Muscle layer of duodenum (tissue), 2 donors: ENCODE measurements around the gene SIX4.
A peak's percentile ranks its signal among the peaks of the same experiment; 100 is the strongest.

ENCODE experiments used
- H3K27ac ChIP-seq: one replicate; pipeline ENCODE4 v1.7.0; 2013; ENCODE audit warnings: mild to moderate bottlenecking, low read length
- H3K27me3 ChIP-seq: one replicate; pipeline ENCODE4 v1.7.0; 2013; ENCODE audit warnings: low read depth, mild to moderate bottlenecking, control low read depth, low read length
- H3K36me3 ChIP-seq, 2 donors: one replicate each; pipeline ENCODE4 v1.7.0; 2013; ENCODE audit warnings: low read length in 2 of 2, control low read depth in 1 of 2, mild to moderate bottlenecking in 1 of 2; ENCODE audit not compliant: insufficient read depth in 2 of 2, control insufficient read depth in 1 of 2
- H3K4me1 ChIP-seq, 2 donors: one replicate each; pipeline ENCODE4 v1.7.0; 2013; ENCODE audit warnings: low read length in 2 of 2, mild to moderate bottlenecking in 2 of 2, control low read depth in 1 of 2, moderate library complexity in 1 of 2; ENCODE audit not compliant: insufficient read depth in 2 of 2, control insufficient read depth in 1 of 2
- H3K4me3 ChIP-seq, 2 donors: one replicate each; pipeline ENCODE4 v1.7.0; 2013; ENCODE audit warnings: low read length in 2 of 2, low read depth in 1 of 2, mild to moderate bottlenecking in 1 of 2
- H3K9me3 ChIP-seq, 2 donors: one replicate each; pipeline ENCODE4 v1.7.0; 2013; ENCODE audit warnings: low read length in 2 of 2, control low read depth in 1 of 2, mild to moderate bottlenecking in 1 of 2; ENCODE audit not compliant: control insufficient read depth in 1 of 2
- donor health status: healthy.

SIX4 gene

GRCh38 chr14:60723907-60724618, at the start of gene SIX4:
Gene SIX4 (minus strand): TSS chr14:60724351. CDS start chr14:60724074, 277 bp downstream.
- no peaks in the 10 kb centered on the region for H3K36me3 ChIP-seq
- H3K27me3 ChIP-seq, result peaks cover 11% of the 10 kb centered on the region
- H3K4me3 ChIP-seq, result peak within 1 kb of the TSS; percentile 80 to 93
- H3K27ac ChIP-seq, result peak within 1 kb of the TSS; percentile 71
- peaks cover 0 to 18% of the 10 kb centered on the region in 2 donors for H3K4me1 ChIP-seq
- no peaks in the 10 kb centered on the region for H3K9me3 ChIP-seq

GRCh38 chr14:60773558-60773957, 49.4 kb upstream of the SIX4 start:
- no peak overlapping the region for H3K27ac ChIP-seq
- H3K4me3 ChIP-seq, result no peak overlapping the region
- H3K27me3 ChIP-seq, result no peaks in the 10 kb centered on the region
- H3K36me3 ChIP-seq, result no peaks in the 10 kb centered on the region
- peaks cover 0 to 11% of the 10 kb centered on the region in 2 donors for H3K4me1 ChIP-seq
- no peaks in the 10 kb centered on the region for H3K9me3 ChIP-seq

- Histone ChIP-seq H3K27me3 (no peaks in the 10 kb centered on the region), H3K4me3 (no peak overlapping the region), H3K4me1 (no peaks in the 10 kb centered on the region), H3K27ac (no peak overlapping the region), H3K9me3 (no peaks in the 10 kb centered on the region), H3K36me3 (no peaks in the 10 kb centered on the region)
Measured at GRCh38 chr14:60771117-60771516, 47.0 kb upstream of the SIX4 start.

DNA sequence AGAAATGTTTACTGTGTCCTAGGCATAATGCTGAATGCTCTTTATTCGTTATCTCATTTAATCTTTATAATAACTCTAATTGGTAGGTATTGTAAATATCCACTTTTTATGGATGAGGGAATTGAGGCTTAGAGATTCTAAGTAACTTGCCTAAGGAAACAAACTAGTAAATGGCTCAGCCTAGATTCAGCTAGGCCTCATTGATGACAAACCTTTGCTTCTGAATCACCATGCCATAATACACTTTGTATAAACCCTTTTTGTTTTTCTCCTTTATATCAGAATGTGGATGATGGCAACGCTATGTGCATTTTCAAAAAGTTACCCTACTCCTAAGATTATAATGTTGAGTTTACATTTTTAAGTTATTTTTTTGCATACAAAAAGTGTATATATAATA, 44.5 kb upstream of the SIX4 start:
- H3K36me3 ChIP-seq, result no peaks in the 10 kb centered on the region
- H3K4me1 ChIP-seq, result no peaks in the 10 kb centered on the region
- no peak overlapping the region for H3K4me3 ChIP-seq
- no peaks in the 10 kb centered on the region for H3K27me3 ChIP-seq
- no peak overlapping the region for H3K27ac ChIP-seq
- H3K9me3 ChIP-seq, result no peaks in the 10 kb centered on the region

GRCh38 chr14:60760644-60761364, 36.7 kb upstream of the SIX4 start:
- no peak overlapping the region for H3K27ac ChIP-seq
- peaks cover 0 to 10% of the 10 kb centered on the region in 2 donors for H3K4me1 ChIP-seq
- H3K36me3 ChIP-seq, result no peaks in the 10 kb centered on the region
- no peaks in the 10 kb centered on the region for H3K27me3 ChIP-seq
- H3K4me3 ChIP-seq, result no peak overlapping the region
- H3K9me3 ChIP-seq, result no peaks in the 10 kb centered on the region

- Histone ChIP-seq H3K4me1 (peaks cover 0 to 10% of the 10 kb centered on the region in 2 donors), H3K36me3 (no peaks in the 10 kb centered on the region), H3K4me3 (no peak overlapping the region), H3K9me3 (no peaks in the 10 kb centered on the region), H3K27ac (no peak overlapping the region), H3K27me3 (no peaks in the 10 kb centered on the region)
Measured at GRCh38 chr14:60760209-60760608, 36.1 kb upstream of the SIX4 start.

DNA sequence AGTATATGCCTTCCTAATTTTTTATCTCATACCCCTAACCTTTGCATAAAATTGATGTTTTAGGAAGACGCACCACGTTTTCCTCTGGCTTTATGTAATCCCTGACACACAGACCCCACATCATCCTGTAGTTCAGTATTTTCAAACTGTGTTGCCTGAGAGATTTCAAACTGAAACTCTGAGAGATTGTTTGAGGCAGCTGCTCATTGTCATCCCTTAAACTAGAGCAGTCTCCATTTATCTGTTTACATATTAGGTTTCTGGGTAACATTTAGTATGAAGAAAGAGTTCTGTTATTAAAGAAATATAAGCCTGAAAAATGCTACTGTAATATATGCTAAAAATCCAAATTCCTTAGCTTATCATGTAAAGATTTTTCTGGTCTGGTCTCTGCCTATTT, 34.7 kb upstream of the SIX4 start:
- peaks cover 0 to 10% of the 10 kb centered on the region in 2 donors for H3K4me1 ChIP-seq
- H3K4me3 ChIP-seq, result no peak overlapping the region
- no peaks in the 10 kb centered on the region for H3K9me3 ChIP-seq
- no peak overlapping the region for H3K27ac ChIP-seq
- H3K36me3 ChIP-seq, result peaks cover 0 to 1% of the 10 kb centered on the region in 2 donors
- H3K27me3 ChIP-seq, result no peaks in the 10 kb centered on the region

DNA sequence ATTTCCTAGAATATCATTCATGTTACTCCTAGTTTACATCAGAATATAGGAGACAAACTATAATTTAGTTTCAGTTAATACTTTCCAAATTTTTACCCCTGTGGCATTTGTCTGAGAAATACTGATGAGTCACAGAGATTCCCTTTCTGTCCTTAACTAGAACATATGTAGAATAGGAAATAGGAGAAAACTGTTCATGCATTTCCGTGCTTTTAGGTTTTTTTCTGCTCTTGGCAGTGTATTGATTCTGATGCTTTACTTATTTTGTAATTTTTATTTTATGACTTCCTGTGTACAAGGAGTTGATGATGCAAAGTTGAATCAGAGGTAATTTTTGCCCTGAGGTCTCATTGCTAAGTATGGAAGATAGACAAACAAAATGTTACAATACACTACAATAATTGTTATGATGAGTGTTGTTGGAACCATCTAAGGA, 33.4 kb upstream of the SIX4 start:
- no peak overlapping the region for H3K4me3 ChIP-seq
- H3K27me3 ChIP-seq, result no peaks in the 10 kb centered on the region
- H3K4me1 ChIP-seq, result peaks cover 0 to 10% of the 10 kb centered on the region in 2 donors
- H3K36me3 ChIP-seq, result peaks cover 0 to 3% of the 10 kb centered on the region in 2 donors
- no peak overlapping the region for H3K27ac ChIP-seq
- no peaks in the 10 kb centered on the region for H3K9me3 ChIP-seq

GRCh38 chr14:60756847-60757246, 32.7 kb upstream of the SIX4 start:
- no peak overlapping the region for H3K4me3 ChIP-seq
- H3K27me3 ChIP-seq, result no peaks in the 10 kb centered on the region
- H3K36me3 ChIP-seq, result peaks cover 0 to 3% of the 10 kb centered on the region in 2 donors
- H3K27ac ChIP-seq, result no peak overlapping the region
- peaks cover 0 to 10% of the 10 kb centered on the region in 2 donors for H3K4me1 ChIP-seq
- no peaks in the 10 kb centered on the region for H3K9me3 ChIP-seq

- H3K4me3 ChIP-seq, result no peak overlapping the region
- H3K27ac ChIP-seq, result no peak overlapping the region
- H3K27me3 ChIP-seq, result no peaks in the 10 kb centered on the region
- no peaks in the 10 kb centered on the region for H3K9me3 ChIP-seq
- H3K4me1 ChIP-seq, result no peaks in the 10 kb centered on the region
- peaks cover 0 to 3% of the 10 kb centered on the region in 2 donors for H3K36me3 ChIP-seq
Measured at GRCh38 chr14:60753264-60754119, 29.3 kb upstream of the SIX4 start.

GRCh38 chr14:60744566-60744965, 20.4 kb upstream of the SIX4 start:
- no peaks in the 10 kb centered on the region for H3K27me3 ChIP-seq
- no peaks in the 10 kb centered on the region for H3K9me3 ChIP-seq
- no peaks in the 10 kb centered on the region for H3K36me3 ChIP-seq
- H3K4me3 ChIP-seq, result no peak overlapping the region
- no peaks in the 10 kb centered on the region for H3K4me1 ChIP-seq
- H3K27ac ChIP-seq, result no peak overlapping the region
